Tibial nerve (tissue), 4 donors: ENCODE data around the gene PTOV1. TPM values are rescaled to one million over a fixed set of nuclear protein-coding genes. Genes with fewer than 3 reads are reported as not detected.
A peak's percentile ranks its signal among the peaks of the same experiment; 100 is the strongest.

ENCODE experiments used
- DNase-seq, 2 donors: peaks; one replicate each; pipeline ENCODE4 v3.0.0-alpha.2; 2019; ENCODE audit warnings: low spot score in 2 of 2
- H3K27ac ChIP-seq, 4 donors: fragments of 200-600 bp; sonication (generic) in 3 of 4; one replicate each; pipeline ENCODE4 v1.5.1; 2017 to 2019; ENCODE audit warnings: mild to moderate bottlenecking in 1 of 4
- H3K27me3 ChIP-seq, 2 donors: fragments of 200-600 bp; sonication (generic) in 1 of 2; one replicate each; pipeline versions ENCODE4 v1.5.1 to v1.6.0; 2017 to 2019
- H3K36me3 ChIP-seq, 3 donors: fragments of 200-600 bp; sonication (generic); one replicate each; pipeline ENCODE4 v1.5.1; 2018 to 2019
- H3K4me1 ChIP-seq, 4 donors: fragments of 200-600 bp; sonication (generic) in 3 of 4; one replicate each; pipeline ENCODE4 v1.5.1; 2017 to 2019
- H3K4me3 ChIP-seq, 4 donors: fragments of 200-600 bp; sonication (generic) in 3 of 4; one replicate each; pipeline ENCODE4 v1.5.1; 2017 to 2019; ENCODE audit warnings: mild to moderate bottlenecking in 1 of 4, moderate library complexity in 1 of 4
- H3K9me3 ChIP-seq, 4 donors: fragments of 200-600 bp; sonication (generic) in 3 of 4; one replicate each; pipeline ENCODE4 v1.5.1; 2017 to 2019
- CTCF ChIP-seq, 5 experiments: fragments of 200-600 bp in 3 of 5; fragments of 450-650 bp in 2 of 5; sonication (generic) in 3 of 5; IDR thresholded peaks; one replicate each; pipeline ENCODE4 v1.5.1; 2016 to 2019; ENCODE audit warnings: antibody characterized with exemption in 5 of 5, mild to moderate bottlenecking in 3 of 5, moderate library complexity in 2 of 5
- EP300 ChIP-seq, 2 donors: sonication (generic); formaldehyde crosslinking; IDR thresholded peaks; one replicate each; pipeline ENCODE4 v1.6.1; 2017; ENCODE audit warnings: antibody characterized with exemption in 2 of 2, mild to moderate bottlenecking in 1 of 2
- POLR2A ChIP-seq, 2 donors: fragments of 450-650 bp; IDR thresholded peaks; one replicate each; pipeline ENCODE4 v1.6.1; 2017; ENCODE audit warnings: antibody characterized with exemption in 2 of 2, mild to moderate bottlenecking in 2 of 2, moderate library complexity in 2 of 2
- WGBS, 2 donors: methylation state at CpG; one replicate each; pipeline ENCODE4 v1.1.5; 2018; 5-methylcytosine and 5-hydroxymethylcytosine counted together
- total RNA-seq, 4 donors: library from RNA; depleted of rRNA; stranded (reverse); fragments of >200 nt; gene quantifications; one replicate each; pipeline ENCODE4 v1.1.0, GENCODE V29; 2016

The PTOV1 gene
- total RNA-seq, 4 donors from 2014 or later, result 75.6 to 113 (median 91.9) TPM

GRCh38 chr19:49807904-49808675 is 42.9 kb upstream of the PTOV1 start:
- Histone ChIP-seq H3K4me1 (peaks cover 0 to 39% (median 10%) of the 10 kb centered on the region in 4 donors), H3K36me3 (peaks cover 0 to 50% (median 9%) of the 10 kb centered on the region in 3 donors), H3K27me3 (no peaks in the 10 kb centered on the region), H3K4me3 (peak overlapping the region; percentile 65 to 75 (median 71)), H3K9me3 (no peaks in the 10 kb centered on the region), H3K27ac (peak overlapping the region; percentile 83 to 94 (median 88))
- no peak for DNase-seq
- 76 to 79% methylated on average over 20 of the region's 20 CpGs for WGBS, 2 donors
- no peak for TF ChIP-seq EP300 (IDR thresholded peaks at IDR 0.05)
- no peak for TF ChIP-seq CTCF (IDR thresholded peaks at IDR 0.05)
- no peak for TF ChIP-seq POLR2A (IDR thresholded peaks at IDR 0.05)

GRCh38 chr19:49808711-49809159 is 42.2 kb upstream of the PTOV1 start:
- 0 to 1% methylated on average over 31 of the region's 31 CpGs for WGBS, 2 donors
- DNase-seq, result peak; percentile 96 to 97
- peak overlapping the region; percentile 65 to 75 (median 71) for H3K4me3 ChIP-seq
- H3K36me3 ChIP-seq, result peaks cover 0 to 44% (median 3%) of the 10 kb centered on the region in 3 donors
- H3K27ac ChIP-seq, result peak overlapping the region; percentile 83 to 94 (median 88)
- no peaks in the 10 kb centered on the region for H3K9me3 ChIP-seq
- TF ChIP-seq CTCF (IDR thresholded peaks at IDR 0.05), result no peak
- peak; percentile 66 to 77 for TF ChIP-seq POLR2A (IDR thresholded peaks at IDR 0.05)
- TF ChIP-seq EP300 (IDR thresholded peaks at IDR 0.05), result peak in 1 of 2 donors; percentile 83
- no peaks in the 10 kb centered on the region for H3K27me3 ChIP-seq
- peaks cover 0 to 38% (median 10%) of the 10 kb centered on the region in 4 donors for H3K4me1 ChIP-seq

GRCh38 chr19:49809160-49809940 is 41.6 kb upstream of the PTOV1 start:
- peak in 1 of 2 donors; percentile 47 for DNase-seq
- H3K4me1 ChIP-seq, result peaks cover 0 to 42% (median 10%) of the 10 kb centered on the region in 4 donors
- WGBS, 2 donors, result 5 to 12% methylated on average over 24 to 48 of the region's 50 CpGs

GRCh38 chr19:49809941-49810389 is 41.0 kb upstream of the PTOV1 start:
- DNase-seq, result no peak
- H3K4me1 ChIP-seq, result peaks cover 0 to 42% (median 10%) of the 10 kb centered on the region in 4 donors
- peak overlapping the region; percentile 83 to 94 (median 88) for H3K27ac ChIP-seq
- H3K4me3 ChIP-seq, result peak overlapping the region in 3 of 4 donors; percentile 69 to 75 (median 73)
- TF ChIP-seq EP300 (IDR thresholded peaks at IDR 0.05) (no peak), POLR2A (IDR thresholded peaks at IDR 0.05) (no peak), CTCF (IDR thresholded peaks at IDR 0.05) (no peak)
- H3K27me3 ChIP-seq, result no peaks in the 10 kb centered on the region
- 84 to 89% methylated on average over 5 of the region's 5 CpGs for WGBS, 2 donors
- H3K36me3 ChIP-seq, result peaks cover 0 to 32% (median 3%) of the 10 kb centered on the region in 3 donors
- no peaks in the 10 kb centered on the region for H3K9me3 ChIP-seq

More at GRCh38 chr19:49809160-49809940, 41.6 kb upstream of the PTOV1 start:
- Histone ChIP-seq H3K9me3 (no peaks in the 10 kb centered on the region), H3K36me3 (peaks cover 0 to 38% (median 3%) of the 10 kb centered on the region in 3 donors), H3K27ac (peak overlapping the region; percentile 83 to 94 (median 88)), H3K4me3 (peak overlapping the region; percentile 65 to 75 (median 71)), H3K27me3 (no peaks in the 10 kb centered on the region)
- TF ChIP-seq CTCF (IDR thresholded peaks at IDR 0.05) (peak in 3 of 5 experiments; percentile 14 to 33 (median 19)), EP300 (IDR thresholded peaks at IDR 0.05) (no peak)
